Activated T-helper 1 cell treated with anti-CD3 and anti-CD28 coated beads, Interleukin-12 subunit alpha, Interleukin-12 subunit beta, Interleukin-2, Interleukin-4 antibody, amounts not matched to agents 30 ng/mL and 10 ng/mL and 1 ng/mL, durations not matched to agents 14 hours and 24 hours and 36 hours (primary cell): ENCODE measurements around the gene KCNAB1. TPM values are rescaled to one million over a fixed set of nuclear protein-coding genes. Genes with fewer than 3 reads are reported as not detected.

Experiments used
- DNase-seq: peaks from one replicate; pipeline ENCODE4 v3.0.0; 2021; ENCODE audit warnings: low spot score
- H3K27ac Mint-ChIP-seq: one replicate; pipeline ENCODE4 v1.8.0; 2021; ENCODE audit warnings: mild to moderate bottlenecking, mixed read lengths
- H3K27me3 Mint-ChIP-seq: one replicate; pipeline ENCODE4 v1.8.0; 2022; ENCODE audit warnings: mild to moderate bottlenecking, moderate library complexity, mixed read lengths; ENCODE audit not compliant: insufficient read depth
- H3K36me3 Mint-ChIP-seq: one replicate; pipeline ENCODE4 v1.8.0; 2021; ENCODE audit warnings: low read depth, mixed read lengths
- H3K4me1 Mint-ChIP-seq: one replicate; pipeline ENCODE4 v1.8.0; 2021; ENCODE audit warnings: low read depth, mixed read lengths
- H3K4me3 Mint-ChIP-seq: one replicate; pipeline ENCODE4 v1.8.0; 2021; ENCODE audit warnings: mild to moderate bottlenecking, moderate library complexity, mixed read lengths
- H3K9me3 Mint-ChIP-seq: one replicate; pipeline ENCODE4 v1.8.0; 2021; ENCODE audit warnings: mixed read lengths
- intact Hi-C: fragments of 100-400 bp; cut with micrococcal nuclease; formaldehyde crosslinking; loops from one replicate; pipeline ENCODE4 v1.15.1; 2024
- total RNA-seq: library from RNA; stranded (reverse); gene quantifications from 2 replicates; pipeline ENCODE4 v1.2.3, GENCODE V29; 2022

Gene KCNAB1
- total RNA-seq, 1 donor from 2014 or later: not detected

GRCh38 chr3:156473341-156473740 lies 353.0 kb downstream of the KCNAB1 start:
- DNase-seq: no peak
- intact Hi-C loops: loop anchor here (5.0 kb wide), 1 partner anchor 34 kb away; no protein-coding TSS in a partner anchor
- Mint-ChIP-seq H3K9me3 (no peaks in the 10 kb centered on the region), H3K36me3 (no peaks in the 10 kb centered on the region), H3K4me1 (no peaks in the 10 kb centered on the region), H3K27ac (no peak overlapping the region), H3K4me3 (no peak overlapping the region), H3K27me3 (peaks cover 54% of the 10 kb centered on the region)

GRCh38 chr3:156474560-156475389 lies 354.4 kb downstream of the KCNAB1 start:
- no peaks in the 10 kb centered on the region for H3K9me3 Mint-ChIP-seq
- intact Hi-C loops: loop anchor here (5.0 kb wide), 1 partner anchor 33 kb away; no protein-coding TSS in a partner anchor
- no peaks in the 10 kb centered on the region for H3K36me3 Mint-ChIP-seq
- H3K4me1 Mint-ChIP-seq: no peaks in the 10 kb centered on the region
- H3K4me3 Mint-ChIP-seq: no peak overlapping the region
- H3K27me3 Mint-ChIP-seq: peaks cover 55% of the 10 kb centered on the region
- H3K27ac Mint-ChIP-seq: no peak overlapping the region
- no peak for DNase-seq

GRCh38 chr3:156477323-156477722 lies 356.9 kb downstream of the KCNAB1 start:
- no peaks in the 10 kb centered on the region for H3K36me3 Mint-ChIP-seq

GRCh38 chr3:156478891-156479290 lies 358.5 kb downstream of the KCNAB1 start:
- H3K27me3 Mint-ChIP-seq: peaks cover 40% of the 10 kb centered on the region
- no peak overlapping the region for H3K4me3 Mint-ChIP-seq
- intact Hi-C loops: no loop called here
- no peaks in the 10 kb centered on the region for H3K36me3 Mint-ChIP-seq
- no peak for DNase-seq
- peaks cover 26% of the 10 kb centered on the region for H3K4me1 Mint-ChIP-seq
- no peaks in the 10 kb centered on the region for H3K9me3 Mint-ChIP-seq
- no peak overlapping the region for H3K27ac Mint-ChIP-seq

More at GRCh38 chr3:156477323-156477722, 356.9 kb downstream of the KCNAB1 start:
- no peak overlapping the region for H3K27ac Mint-ChIP-seq
- no peak for DNase-seq
- peaks cover 10% of the 10 kb centered on the region for H3K4me1 Mint-ChIP-seq
- peaks cover 46% of the 10 kb centered on the region for H3K27me3 Mint-ChIP-seq
- no peaks in the 10 kb centered on the region for H3K9me3 Mint-ChIP-seq
- no peak overlapping the region for H3K4me3 Mint-ChIP-seq
- intact Hi-C loops: no loop called here

- H3K4me3 Mint-ChIP-seq: no peak overlapping the region
- DNase-seq: no peak
- intact Hi-C loops: loop anchor here (5.0 kb wide), 2 partner anchors 43 to 627 kb away; partner anchors contain the start of gene SLC33A1
- peaks cover 34% of the 10 kb centered on the region for H3K27me3 Mint-ChIP-seq
- no peaks in the 10 kb centered on the region for H3K9me3 Mint-ChIP-seq
- H3K36me3 Mint-ChIP-seq: no peaks in the 10 kb centered on the region
- H3K4me1 Mint-ChIP-seq: peaks cover 33% of the 10 kb centered on the region
- H3K27ac Mint-ChIP-seq: no peak overlapping the region
Observed at GRCh38 chr3:156479604-156480003, 359.2 kb downstream of the KCNAB1 start.

- H3K36me3 Mint-ChIP-seq: no peaks in the 10 kb centered on the region
- peaks cover 42% of the 10 kb centered on the region for H3K4me1 Mint-ChIP-seq
- intact Hi-C loops: loop anchor here (5.0 kb wide), 2 partner anchors 41 to 629 kb away; partner anchors contain the start of gene SLC33A1
- no peak overlapping the region for H3K4me3 Mint-ChIP-seq
- H3K9me3 Mint-ChIP-seq: no peaks in the 10 kb centered on the region
- H3K27ac Mint-ChIP-seq: no peak overlapping the region
- peaks cover 22% of the 10 kb centered on the region for H3K27me3 Mint-ChIP-seq
- no peak for DNase-seq
Observed at GRCh38 chr3:156480949-156481348, 360.6 kb downstream of the KCNAB1 start.

GRCh38 chr3:156483002-156483401 lies 362.6 kb downstream of the KCNAB1 start:
- H3K36me3 Mint-ChIP-seq: no peaks in the 10 kb centered on the region
- no peak overlapping the region for H3K27ac Mint-ChIP-seq
- H3K9me3 Mint-ChIP-seq: no peaks in the 10 kb centered on the region
- intact Hi-C loops: loop anchor here (1.0 to 5.0 kb wide), 9 partner anchors 26 to 692 kb away; partner anchors contain the start of genes CCNL1, SLC33A1 and TIPARP
- no peak for DNase-seq
- peaks cover 42% of the 10 kb centered on the region for H3K4me1 Mint-ChIP-seq
- peaks cover 14% of the 10 kb centered on the region for H3K27me3 Mint-ChIP-seq
- no peak overlapping the region for H3K4me3 Mint-ChIP-seq

- no peaks in the 10 kb centered on the region for H3K9me3 Mint-ChIP-seq
- DNase-seq: peak; percentile 14
- H3K36me3 Mint-ChIP-seq: no peaks in the 10 kb centered on the region
- H3K27me3 Mint-ChIP-seq: peaks cover 12% of the 10 kb centered on the region
- H3K27ac Mint-ChIP-seq: peak overlapping the region; percentile 86
- intact Hi-C loops: loop anchor here (1.0 to 5.0 kb wide), 9 partner anchors 26 to 692 kb away; partner anchors contain the start of genes CCNL1, SLC33A1 and TIPARP
- peaks cover 42% of the 10 kb centered on the region for H3K4me1 Mint-ChIP-seq
- peak overlapping the region; percentile 73 for H3K4me3 Mint-ChIP-seq
Observed at GRCh38 chr3:156483426-156483825, 363.0 kb downstream of the KCNAB1 start.

- intact Hi-C loops: loop anchor here (1.0 to 5.0 kb wide), 12 partner anchors 25 to 691 kb away; partner anchors contain the start of genes CCNL1, SLC33A1, SSR3 and TIPARP
- peak overlapping the region; percentile 73 for H3K4me3 Mint-ChIP-seq
Observed at GRCh38 chr3:156483961-156484787, 363.8 kb downstream of the KCNAB1 start.

GRCh38 chr3:156488767-156489166 lies 368.4 kb downstream of the KCNAB1 start:
- Mint-ChIP-seq H3K4me3 (no peak overlapping the region), H3K27me3 (peaks cover 18% of the 10 kb centered on the region), H3K27ac (no peak overlapping the region), H3K4me1 (peaks cover 17% of the 10 kb centered on the region), H3K36me3 (no peaks in the 10 kb centered on the region), H3K9me3 (no peaks in the 10 kb centered on the region)
- no peak for DNase-seq
- intact Hi-C loops: no loop called here

More at GRCh38 chr3:156483961-156484787, 363.8 kb downstream of the KCNAB1 start:
- peak; percentile 56 for DNase-seq
- peaks cover 42% of the 10 kb centered on the region for H3K4me1 Mint-ChIP-seq
- no peaks in the 10 kb centered on the region for H3K36me3 Mint-ChIP-seq
- no peaks in the 10 kb centered on the region for H3K9me3 Mint-ChIP-seq
- peaks cover 6% of the 10 kb centered on the region for H3K27me3 Mint-ChIP-seq
- peak overlapping the region; percentile 86 for H3K27ac Mint-ChIP-seq

- DNase-seq: no peak
- H3K36me3 Mint-ChIP-seq: no peaks in the 10 kb centered on the region
- intact Hi-C loops: no loop called here
- H3K27ac Mint-ChIP-seq: no peak overlapping the region
- no peak overlapping the region for H3K4me3 Mint-ChIP-seq
- no peaks in the 10 kb centered on the region for H3K9me3 Mint-ChIP-seq
- H3K27me3 Mint-ChIP-seq: peaks cover 21% of the 10 kb centered on the region
- peaks cover 10% of the 10 kb centered on the region for H3K4me1 Mint-ChIP-seq
Observed at GRCh38 chr3:156489462-156489911, 369.1 kb downstream of the KCNAB1 start.

GRCh38 chr3:156491192-156491591 lies 370.8 kb downstream of the KCNAB1 start:
- peaks cover 23% of the 10 kb centered on the region for H3K27me3 Mint-ChIP-seq
- intact Hi-C loops: no loop called here
- H3K4me1 Mint-ChIP-seq: no peaks in the 10 kb centered on the region
- H3K36me3 Mint-ChIP-seq: no peaks in the 10 kb centered on the region
- H3K4me3 Mint-ChIP-seq: no peak overlapping the region
- no peaks in the 10 kb centered on the region for H3K9me3 Mint-ChIP-seq
- no peak overlapping the region for H3K27ac Mint-ChIP-seq
- DNase-seq: no peak
